ENCODE measurements around the gene USPL1.

The USPL1 gene

DNA sequence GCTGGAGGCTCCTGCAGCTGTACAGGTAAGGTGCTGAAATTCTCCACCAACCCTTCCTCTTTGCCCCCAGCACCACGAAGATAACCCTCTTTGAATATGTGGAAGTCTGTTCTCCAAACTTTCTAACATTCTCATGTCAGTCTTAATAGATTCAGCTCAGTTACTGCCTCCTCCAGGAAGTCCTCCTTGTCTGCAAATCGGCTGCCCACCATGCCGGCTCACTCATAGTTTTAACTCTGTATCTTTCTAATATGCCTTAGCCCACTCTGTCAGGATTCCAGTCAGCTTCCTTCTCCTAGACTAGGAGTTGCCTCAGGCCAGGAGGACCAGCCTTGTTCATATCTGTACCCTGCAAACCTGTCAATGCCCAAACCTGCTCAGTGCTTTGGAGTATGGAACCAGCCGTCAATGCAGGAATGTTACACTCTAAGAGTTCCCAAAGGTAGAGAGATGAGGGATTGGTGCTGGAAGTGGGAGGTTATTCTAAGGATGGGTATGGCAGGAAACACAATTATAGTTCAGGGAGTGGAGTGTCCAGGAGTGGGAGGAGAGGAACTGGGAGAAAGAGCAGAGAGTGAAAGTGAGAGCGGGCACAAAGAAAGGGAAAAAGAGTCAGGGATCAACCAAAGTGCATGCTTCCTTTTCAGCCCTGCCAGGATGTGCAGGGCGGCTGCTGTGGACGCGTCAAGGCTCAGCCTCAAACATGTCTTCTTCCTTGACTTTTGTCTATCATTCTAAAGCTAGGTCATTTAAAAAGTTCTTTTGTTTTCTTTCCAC, 79.6 kb downstream of the USPL1 start:
- no peak for DNase-seq (ENCODE audit: low spot score)

DNA sequence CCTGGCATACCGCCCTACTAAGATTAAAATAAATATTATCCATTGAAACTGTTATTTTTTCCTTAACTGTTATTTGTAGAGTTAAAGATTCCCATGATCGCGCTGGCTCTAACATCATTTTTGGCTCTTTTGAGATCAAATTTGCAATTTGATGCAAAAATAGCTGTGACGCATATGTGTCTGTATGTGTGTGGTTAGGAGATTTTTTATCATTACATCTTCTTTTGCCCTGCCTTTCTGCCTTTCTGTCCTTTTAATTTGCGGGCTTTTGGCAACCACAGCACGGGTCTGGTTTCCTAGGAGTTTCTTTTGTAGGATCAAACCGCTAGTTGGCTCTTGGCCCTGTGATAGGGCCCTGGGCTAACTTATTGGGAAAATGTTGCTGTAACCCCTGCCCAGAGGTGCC, 80.3 kb downstream of the USPL1 start:
- no peak for DNase-seq (ENCODE audit: low spot score)

DNA sequence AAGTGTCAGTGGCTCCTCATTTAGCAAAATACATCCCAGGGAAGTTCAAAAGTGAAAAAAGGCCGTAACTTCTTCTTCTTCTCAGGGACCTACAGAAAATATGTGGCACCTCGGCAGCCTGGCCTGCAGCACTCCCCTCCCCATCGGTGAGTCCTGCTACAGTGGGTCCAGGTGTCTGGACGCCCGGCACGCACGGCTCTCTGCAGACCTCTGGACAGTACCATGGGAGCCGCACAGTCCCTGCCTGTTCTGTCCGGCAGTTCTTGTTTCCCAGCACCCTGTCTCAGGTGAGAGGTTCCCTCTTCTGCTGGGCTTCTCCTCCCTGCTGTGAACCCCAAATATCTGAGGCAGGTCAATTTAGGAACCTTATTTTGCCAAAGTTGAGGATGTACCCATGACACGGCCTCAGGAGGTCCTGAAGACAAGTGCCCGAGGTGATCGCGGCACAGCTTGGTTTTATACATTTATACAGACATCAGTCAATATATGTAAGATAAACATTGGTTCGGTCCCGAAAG, 80.8 kb downstream of the USPL1 start:
- no peak for DNase-seq (ENCODE audit: low spot score)

DNA sequence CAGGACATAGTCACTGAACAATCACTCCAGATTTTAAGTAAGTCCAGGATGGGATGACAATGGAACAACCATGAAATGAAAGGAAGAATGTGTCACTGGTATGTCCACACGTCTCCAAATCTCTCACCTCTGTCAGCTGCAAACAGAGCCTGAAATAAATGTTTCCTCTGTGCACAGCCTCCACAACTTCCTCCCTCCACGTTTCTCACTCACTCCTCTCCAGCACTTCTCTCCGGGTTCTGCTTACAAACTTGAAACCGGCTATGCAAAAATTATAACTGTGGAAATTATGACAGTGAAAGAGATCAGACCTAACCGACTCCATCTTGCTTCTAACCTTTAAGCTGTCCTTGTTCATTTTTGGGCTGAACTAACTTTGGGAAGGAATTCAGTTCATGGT, 82.6 kb downstream of the USPL1 start:
- DNase-seq (ENCODE audit: low spot score) = no peak

DNA sequence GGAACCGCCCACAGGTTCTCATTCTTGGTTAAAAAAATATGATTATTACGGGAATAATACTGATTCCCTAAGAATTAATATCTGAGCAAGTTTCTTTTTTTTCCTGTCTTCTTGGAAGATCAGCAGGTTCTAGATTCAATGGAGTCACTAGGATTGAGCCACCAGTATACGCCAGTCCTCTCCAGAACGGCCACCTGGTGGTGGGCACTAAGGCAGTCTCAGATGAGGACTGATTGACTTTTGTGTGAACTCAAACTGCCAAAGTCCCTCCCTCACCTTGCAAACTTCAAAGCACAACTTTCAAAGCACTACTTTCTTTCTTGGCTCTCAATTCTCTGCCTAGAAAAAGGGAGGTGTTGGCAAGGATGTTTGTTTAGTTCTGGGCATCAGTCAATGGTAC, 84.3 kb downstream of the USPL1 start:
- DNase-seq (ENCODE audit: low spot score) = no peak

DNA sequence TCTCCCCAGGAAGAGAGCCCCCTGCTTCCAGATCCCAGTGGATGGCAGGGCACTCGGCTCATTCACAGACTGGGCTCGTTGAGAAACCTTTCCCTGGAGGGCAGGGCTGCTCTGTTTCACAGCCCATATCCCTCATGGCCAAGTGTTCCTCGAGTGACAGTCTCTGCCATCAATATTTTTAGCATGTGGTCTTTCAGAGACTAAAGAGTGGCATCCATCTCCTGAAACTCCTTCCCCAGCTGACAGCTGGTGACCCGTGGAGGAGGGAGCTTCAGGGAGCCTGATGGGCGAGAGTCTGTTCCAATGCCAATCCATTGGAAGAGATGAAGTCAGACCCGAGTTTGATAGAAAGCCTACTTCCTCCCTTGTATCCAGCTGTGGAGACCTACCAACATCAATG, 86.9 kb downstream of the USPL1 start:
- DNase-seq (ENCODE audit: low spot score) = no peak

DNA sequence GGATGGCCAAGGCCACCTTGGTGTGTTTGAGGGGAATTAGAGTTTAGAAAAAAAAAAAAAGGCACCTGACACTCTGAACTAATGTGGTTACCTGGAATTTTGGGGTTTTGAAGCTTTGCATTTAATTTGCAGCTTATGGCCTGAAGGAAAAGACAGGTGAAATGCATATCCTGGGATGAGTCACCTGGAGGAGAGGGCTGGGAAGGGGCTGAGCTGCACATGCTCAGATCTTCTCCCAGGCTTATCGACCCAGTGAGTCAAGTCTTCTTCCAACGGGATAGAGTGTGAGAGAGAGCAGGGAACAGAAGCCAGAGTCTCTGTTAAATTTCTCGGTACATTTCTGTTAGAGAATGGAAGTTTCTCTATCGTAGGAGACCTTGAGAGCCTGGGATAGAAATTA, 88.0 kb downstream of the USPL1 start:
- no peak for DNase-seq (ENCODE audit: low spot score)

DNA sequence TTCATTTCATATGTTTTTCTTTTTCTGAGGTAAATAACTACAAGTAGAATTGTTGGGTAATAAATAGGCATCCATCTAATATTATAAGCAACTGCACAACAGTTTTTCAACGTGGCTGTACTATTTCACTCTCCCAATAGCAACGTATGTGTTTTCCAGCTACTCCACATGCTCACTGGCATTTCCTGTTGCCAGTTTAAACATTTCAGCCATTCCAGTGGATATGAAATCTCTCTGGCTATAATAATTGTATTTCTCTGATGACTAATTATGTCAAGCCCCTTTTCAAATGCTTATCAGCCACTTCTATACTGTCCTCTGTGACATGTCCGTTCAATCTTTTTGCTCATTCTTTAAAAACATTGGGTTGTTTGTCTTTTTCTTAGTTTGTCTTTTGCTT, 90.8 kb downstream of the USPL1 start:
- no peak for DNase-seq (ENCODE audit: low spot score)
